Activated CD8-positive, alpha-beta memory T cell treated with anti-CD3 and anti-CD28 coated beads, Interleukin-2, amount 50 U/mL, for 24 hours (primary cell): ENCODE measurements around the gene NUDT6.

Source experiments
- DNase-seq: peaks from one replicate; pipeline ENCODE4 v3.0.0-alpha.2; 2020; ENCODE audit errors: extremely low read depth

Gene NUDT6

GRCh38 chr4:122914292-122914904, 8.0 kb downstream of the NUDT6 start:
- no peak for DNase-seq

DNA sequence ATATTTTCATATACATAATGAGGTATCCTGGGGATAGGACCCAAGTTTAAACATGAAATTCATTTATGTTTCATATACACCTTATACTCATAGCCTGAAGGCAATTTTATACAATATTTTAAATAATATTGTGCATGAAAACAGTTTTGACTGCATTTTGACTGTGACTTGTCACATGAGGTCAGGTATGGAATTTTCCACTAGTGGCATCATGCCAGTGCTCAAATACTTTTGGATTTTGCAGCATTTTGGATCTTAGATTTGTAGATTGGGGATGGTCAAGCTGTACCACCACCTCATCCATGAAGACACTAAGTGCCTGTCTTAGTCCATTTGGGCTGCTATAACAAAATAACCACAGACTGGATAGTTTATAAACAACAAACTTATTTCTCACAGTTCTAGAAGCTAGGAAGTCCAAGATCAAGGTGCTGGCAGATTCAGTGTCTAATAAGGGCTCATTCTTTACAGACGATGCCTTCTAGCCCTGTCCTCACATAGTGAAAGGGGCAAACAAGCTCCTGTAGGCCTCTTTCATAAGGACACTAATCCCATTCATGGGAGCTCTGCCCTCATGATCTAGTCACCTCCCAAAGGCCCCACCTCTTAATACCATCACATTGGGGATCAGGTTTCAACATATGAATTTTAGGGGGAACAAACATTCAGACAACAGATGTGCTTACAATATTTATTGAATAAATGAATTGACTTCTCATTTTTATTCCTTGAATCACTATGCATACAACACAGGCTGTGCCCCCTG, 9.4 kb downstream of the NUDT6 start:
- DNase-seq, result no peak

GRCh38 chr4:122911588-122911987, 10.8 kb downstream of the NUDT6 start:
- no peak for DNase-seq

DNA sequence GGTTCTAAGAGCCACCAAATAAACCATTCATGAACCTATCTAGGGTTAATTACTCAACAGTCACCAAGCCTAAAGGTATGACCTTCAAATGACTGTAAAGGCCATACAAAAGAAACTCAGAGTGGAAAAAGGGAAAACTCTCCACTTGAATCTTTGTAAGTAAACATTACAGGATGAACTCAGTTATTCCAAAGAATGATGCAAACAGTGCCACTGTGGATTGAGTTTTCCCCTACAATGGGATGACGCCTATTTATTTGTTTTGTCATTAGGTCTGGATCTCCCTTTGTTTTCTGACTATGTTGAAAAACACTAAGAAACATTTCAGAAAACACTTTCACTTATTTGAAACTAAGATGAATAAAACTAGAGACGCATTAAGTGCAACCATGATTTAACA, 12.7 kb downstream of the NUDT6 start:
- DNase-seq, result no peak

DNA sequence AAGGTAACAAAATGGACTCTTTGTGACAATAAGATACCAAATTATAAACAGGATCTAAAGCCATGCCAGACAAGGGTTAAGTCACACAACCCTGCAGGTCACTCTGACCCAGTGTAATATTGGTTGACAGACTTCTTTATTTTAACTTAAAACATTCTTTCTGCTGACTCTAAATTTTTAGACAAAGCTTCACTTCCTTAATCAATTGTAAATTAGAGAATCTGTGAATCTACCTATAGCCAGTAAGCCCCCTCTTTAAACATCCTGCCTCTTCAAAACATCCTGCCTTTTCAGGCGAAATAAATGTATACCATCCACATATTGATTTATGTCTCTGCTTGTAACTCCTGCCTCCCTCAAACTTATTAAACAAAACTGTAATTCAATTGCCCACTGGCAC, 14.2 kb downstream of the NUDT6 start:
- no peak for DNase-seq

GRCh38 chr4:122906859-122907305, 15.5 kb downstream of the NUDT6 start:
- DNase-seq, result no peak

- no peak for DNase-seq
These were observed 18.6 kb downstream of the NUDT6 start for GRCh38 chr4:122903766-122904288.

DNA sequence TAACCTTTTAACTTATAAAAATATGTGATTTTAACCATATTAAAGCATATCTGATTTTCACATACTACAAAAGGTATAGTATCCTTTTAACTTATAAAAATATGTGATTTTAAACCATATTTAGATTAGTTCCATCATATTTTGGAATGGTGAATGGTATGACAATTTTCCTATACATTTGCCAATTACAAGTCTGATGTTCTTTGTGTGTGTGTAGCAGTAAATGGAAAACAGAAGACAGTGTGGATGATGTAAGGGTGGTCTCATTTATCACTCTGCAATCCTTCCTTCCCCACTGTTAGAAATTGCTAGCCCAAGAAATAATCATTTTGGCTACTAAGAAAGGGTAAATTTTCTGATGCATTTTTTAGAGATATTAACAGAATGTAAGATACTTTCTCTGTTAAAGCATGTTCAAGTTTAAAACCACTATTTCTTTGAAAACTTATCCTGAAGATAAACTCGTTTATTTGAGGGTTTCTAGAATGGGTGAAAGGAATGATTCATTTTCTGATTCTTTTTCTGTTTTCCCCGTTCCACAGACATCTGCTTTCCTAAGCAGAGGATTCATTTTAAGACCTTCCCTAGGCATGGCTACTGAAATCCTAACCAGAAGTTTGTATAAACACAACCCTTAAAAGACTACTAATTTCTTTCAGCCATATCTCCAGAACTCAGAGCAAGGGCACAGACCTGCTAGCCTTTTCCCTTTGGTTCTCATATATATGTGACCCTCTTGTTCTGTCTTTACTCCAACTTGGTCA, 21.0 kb downstream of the NUDT6 start:
- no peak for DNase-seq

- DNase-seq, result no peak
These were observed 22.1 kb downstream of the NUDT6 start for GRCh38 chr4:122900314-122900713.

- DNase-seq, result no peak
These were observed 22.7 kb downstream of the NUDT6 start for GRCh38 chr4:122899682-122900081.

- DNase-seq, result no peak
These were observed 23.8 kb downstream of the NUDT6 start for GRCh38 chr4:122898370-122899150.

- DNase-seq, result no peak
These were observed 26.1 kb downstream of the NUDT6 start for GRCh38 chr4:122896270-122896669.

GRCh38 chr4:122895336-122895995, 26.9 kb downstream of the NUDT6 start:
- DNase-seq, result no peak

- no peak for DNase-seq
These were observed 27.6 kb downstream of the NUDT6 start for GRCh38 chr4:122894827-122895226.

DNA sequence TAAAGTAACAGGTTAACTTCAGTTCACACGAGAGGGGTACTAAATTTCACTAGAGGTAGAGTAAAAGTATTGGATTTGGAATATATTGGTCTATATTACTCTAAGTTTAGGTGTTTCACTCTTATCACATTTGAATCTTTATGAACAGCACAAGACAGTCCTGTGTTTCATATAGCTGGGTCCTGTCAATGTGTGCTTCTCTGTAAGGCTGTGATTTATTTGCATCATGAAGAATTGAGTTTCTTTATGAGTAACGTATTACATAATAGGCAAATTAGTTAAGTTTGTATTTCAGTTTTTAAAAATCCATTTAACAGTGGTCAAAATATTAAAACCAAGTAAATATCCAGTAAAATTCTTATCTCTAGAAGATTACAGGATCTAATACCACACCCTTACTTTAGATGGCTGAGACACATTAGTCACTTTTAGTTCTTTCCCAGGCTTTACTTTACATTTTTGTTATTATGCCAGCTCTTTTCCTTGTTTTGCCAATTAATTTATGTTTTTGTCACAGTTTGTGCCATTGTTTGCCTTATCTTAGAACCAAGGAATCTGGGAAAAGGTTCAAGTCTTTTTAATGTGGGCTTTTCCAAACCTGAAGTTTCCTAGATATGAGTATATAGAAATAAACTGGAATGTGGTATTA, 32.1 kb downstream of the NUDT6 start:
- DNase-seq, result no peak

DNA sequence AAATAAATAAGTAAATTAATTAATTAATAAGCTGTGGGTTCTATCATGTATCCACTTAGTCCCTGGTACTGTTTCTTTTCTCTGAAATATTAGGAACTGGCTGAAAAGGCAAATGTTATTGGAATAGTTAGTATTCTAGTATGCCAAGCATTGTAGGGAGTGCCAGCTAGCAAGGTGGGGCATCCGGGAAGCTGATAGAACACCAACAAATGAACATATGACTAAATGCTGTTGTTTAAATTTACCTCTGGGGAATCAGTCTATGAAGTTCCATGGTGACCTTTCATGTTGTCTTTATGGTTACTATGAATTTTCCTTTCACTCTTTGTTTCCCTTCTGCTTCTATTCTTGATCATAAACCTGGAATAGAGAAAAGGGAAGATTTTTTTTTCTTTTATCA, 32.7 kb downstream of the NUDT6 start:
- DNase-seq, result no peak

- no peak for DNase-seq
These were observed 37.9 kb downstream of the NUDT6 start for GRCh38 chr4:122884499-122884898.

DNA sequence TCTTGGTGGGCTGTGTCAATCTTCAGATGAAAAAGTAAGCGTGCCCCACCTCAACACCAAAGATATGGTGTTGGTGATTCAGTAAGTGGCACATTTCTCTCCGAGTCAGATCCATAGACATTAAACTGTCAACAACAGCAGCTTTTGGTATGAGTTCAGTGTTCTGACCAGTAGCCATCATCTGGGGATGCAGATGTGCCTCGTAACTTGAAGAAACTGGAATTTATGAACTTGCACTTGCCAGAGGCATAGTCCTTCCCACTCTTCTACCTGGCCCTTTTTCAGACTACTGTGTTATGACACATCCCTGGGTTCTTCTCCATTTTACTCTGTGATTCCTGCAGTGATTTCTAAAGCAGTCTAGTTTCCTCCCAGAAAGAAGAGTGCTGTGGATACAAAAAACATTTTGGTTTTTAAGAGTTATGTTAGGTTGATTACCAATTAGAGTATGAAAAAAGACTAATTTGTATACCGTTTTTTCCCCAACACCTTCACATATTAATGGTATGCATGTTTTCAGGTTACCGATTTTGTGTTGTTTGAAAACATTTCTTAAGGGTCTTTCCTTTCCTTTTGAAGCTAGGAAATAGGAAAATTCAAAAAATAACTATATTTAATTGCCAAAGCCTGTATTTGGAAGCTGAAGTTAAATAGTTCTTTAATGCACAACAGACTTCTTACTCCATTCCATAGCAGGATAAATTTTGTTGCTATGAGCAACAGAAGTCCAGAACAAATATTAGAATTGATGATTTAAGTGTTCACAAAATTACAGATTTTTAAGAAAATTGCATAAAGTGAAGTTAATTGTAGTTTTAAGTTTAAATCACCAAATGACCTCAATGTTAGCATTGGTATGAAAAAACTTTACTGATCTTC, 39.3 kb downstream of the NUDT6 start:
- no peak for DNase-seq

- no peak for DNase-seq
These were observed 43.4 kb downstream of the NUDT6 start for GRCh38 chr4:122879001-122879400.

- no peak for DNase-seq
These were observed 45.9 kb downstream of the NUDT6 start for GRCh38 chr4:122876456-122876855.
